ENCODE data around the gene ERMARD.

ERMARD gene

DNA sequence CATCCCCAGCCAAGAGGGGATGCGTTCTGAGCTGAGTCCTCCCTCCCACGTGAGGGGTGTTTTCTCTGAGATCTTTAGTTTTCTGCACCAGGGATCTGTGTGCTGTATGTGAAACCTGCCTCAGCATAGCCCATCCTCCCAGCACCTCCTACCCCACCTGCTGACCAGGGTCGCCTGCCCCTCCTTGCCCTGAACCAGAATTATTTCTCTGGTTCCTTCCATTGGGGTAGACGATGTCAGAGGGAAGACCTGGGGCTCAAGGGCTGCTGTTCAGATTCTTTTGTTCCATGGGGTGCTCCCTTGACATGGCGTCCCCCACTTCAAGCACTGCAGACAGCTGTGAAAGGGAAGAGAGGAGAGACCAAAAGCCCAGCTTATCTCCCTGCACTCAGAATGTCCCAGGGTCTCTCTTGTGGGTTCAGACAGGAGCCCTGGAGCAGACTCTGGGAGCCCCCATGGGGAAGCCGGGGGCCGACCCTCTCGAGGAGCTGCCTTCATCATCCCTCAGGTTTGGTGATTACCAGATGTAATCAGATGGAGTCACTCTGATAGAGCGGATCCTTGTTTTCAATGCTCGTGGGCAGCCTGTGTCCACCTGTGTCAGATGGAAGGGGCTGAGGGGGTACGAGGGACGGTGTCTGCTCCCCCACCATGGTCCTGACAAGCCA, 74.3 kb downstream of the ERMARD start:
- TF ChIP-seq GATA3 (IDR thresholded peaks at IDR 0.05; ENCODE audit: low read depth, low read length) (no peak), GATA2 (IDR thresholded peaks at IDR 0.05; ENCODE audit: low read depth, low read length) (no peak)

DNA sequence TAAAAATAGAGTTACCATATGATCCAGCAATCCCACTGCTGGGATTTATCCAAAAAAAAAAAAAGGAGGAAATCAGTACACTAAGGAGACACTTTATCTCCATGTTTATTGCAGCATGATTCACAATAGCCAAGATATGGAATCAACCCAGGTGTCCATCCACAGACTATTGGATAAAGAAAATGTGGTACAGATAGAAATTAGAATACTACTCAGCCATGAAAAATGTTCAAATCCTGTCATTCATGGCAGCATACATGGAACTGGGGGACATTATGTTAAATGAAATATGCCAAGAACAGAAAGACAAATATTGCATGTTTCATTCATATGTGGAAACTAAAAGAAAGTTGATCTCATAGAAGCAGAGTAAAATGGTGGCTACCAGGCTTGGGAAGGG, 75.3 kb downstream of the ERMARD start:
- TF ChIP-seq GATA3 (IDR thresholded peaks at IDR 0.05; ENCODE audit: low read depth, low read length) (no peak), GATA2 (IDR thresholded peaks at IDR 0.05; ENCODE audit: low read depth, low read length) (no peak)

DNA sequence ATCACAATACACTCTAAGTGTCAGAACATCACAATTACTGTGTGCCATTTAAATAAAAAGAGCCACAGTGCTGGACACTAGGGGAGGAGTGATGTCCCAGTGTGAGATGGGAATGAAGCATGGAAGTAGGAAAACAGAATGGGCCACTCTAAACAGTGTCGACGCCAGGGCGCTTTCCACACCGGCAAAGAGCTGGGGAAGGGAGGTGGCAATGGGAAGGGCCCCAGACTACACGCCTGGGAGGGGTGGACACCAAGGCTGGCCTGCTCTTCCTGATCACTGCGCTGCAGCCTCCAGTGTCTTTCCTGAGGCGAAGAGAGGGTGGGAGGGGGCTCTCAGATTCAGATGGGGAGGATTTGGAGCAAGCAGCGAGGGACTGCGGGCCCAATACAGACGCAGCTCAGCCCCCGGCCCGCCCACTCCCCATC, 75.9 kb downstream of the ERMARD start:
- TF ChIP-seq GATA3 (IDR thresholded peaks at IDR 0.05; ENCODE audit: low read depth, low read length) (no peak), GATA2 (IDR thresholded peaks at IDR 0.05; ENCODE audit: low read depth, low read length) (no peak)

DNA sequence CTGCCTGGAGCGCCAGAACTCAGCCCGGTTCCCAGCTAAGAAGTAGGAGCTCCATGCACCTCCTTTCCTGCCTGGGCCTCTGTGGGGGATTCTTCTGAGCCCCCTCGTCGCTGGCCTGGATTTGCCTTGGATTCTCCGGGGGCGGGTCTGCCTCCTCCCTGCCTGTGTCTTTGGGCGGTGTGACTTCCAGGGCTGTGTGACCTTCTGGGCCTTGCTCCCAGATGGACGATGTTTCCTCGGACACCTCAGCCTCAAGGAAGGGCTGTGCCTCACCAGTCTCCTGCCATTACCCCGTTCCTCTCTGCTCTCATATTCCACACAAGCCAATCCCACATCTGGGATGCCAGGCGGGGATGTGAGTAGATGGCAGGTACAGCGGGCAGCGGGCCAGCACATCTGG, 76.8 kb downstream of the ERMARD start:
- TF ChIP-seq GATA3 (IDR thresholded peaks at IDR 0.05; ENCODE audit: low read depth, low read length): no peak
- TF ChIP-seq GATA2 (IDR thresholded peaks at IDR 0.05; ENCODE audit: low read depth, low read length): no peak

DNA sequence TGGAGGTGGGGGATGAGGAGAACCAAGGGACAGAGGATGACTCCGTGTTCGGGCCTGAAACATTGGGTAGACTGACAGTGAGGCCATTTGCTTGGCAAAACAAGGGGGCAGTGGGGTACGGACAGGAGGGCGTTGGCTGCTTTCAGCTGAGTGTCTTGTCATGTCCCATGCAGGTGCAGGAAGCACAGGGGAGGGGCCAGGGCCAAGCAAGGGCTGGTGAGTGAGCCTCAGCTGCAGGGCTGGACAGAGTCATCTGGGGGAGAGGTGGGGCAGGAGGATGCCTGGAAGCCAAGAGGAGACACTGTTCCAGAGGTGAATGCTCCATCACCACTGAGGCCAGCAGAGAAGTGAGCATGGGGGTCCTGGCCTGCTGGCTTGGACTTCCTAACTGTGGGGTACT, 78.4 kb downstream of the ERMARD start:
- TF ChIP-seq GATA2 (IDR thresholded peaks at IDR 0.05; ENCODE audit: low read depth, low read length) (no peak), GATA3 (IDR thresholded peaks at IDR 0.05; ENCODE audit: low read depth, low read length) (no peak)

DNA sequence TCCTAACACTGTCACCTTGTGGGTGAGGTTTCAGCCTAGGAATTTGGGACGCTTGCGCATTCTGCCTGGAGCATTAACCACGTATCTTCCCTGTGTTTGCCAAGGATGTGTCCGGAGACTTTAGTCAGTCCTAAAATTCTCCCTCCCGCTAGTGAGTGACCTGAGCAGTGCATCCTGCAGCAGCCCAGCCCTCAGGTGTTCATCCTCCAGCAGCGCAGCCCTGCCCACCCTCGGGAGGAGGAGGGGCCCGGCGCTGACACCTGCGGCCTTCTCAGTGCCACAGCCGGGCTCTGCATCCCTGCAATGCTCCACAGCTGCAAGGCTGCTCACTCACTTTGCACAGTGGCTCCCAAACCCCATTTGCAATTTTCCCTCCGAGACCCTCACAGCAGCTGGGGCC, 79.5 kb downstream of the ERMARD start:
- no peak for TF ChIP-seq GATA2 (IDR thresholded peaks at IDR 0.05; ENCODE audit: low read depth, low read length)
- TF ChIP-seq GATA3 (IDR thresholded peaks at IDR 0.05; ENCODE audit: low read depth, low read length): no peak
